Activated CD4-positive, alpha-beta T cell treated with anti-CD3 and anti-CD28 coated beads, Interleukin-10, Interleukin-2, amounts not matched to agents 100 ng/mL and 50 ng/mL, durations not matched to agents 16 hours and 8 hours (primary cell): ENCODE data around the gene MAP4K2.
A peak's percentile ranks its signal among the peaks of the same experiment; 100 is the strongest.

Source experiments
- DNase-seq: peaks from one replicate; pipeline ENCODE4 v3.0.0-alpha.2; 2020

Gene MAP4K2

GRCh38 chr11:64766881-64767280, 36.1 kb downstream of the MAP4K2 start:
- no peak for DNase-seq

GRCh38 chr11:64765851-64766665, 37.0 kb downstream of the MAP4K2 start:
- DNase-seq = no peak

GRCh38 chr11:64765291-64765850, 37.6 kb downstream of the MAP4K2 start:
- no peak for DNase-seq

GRCh38 chr11:64764753-64765152, 38.3 kb downstream of the MAP4K2 start:
- no peak for DNase-seq

GRCh38 chr11:64764040-64764611, 38.9 kb downstream of the MAP4K2 start:
- peak; percentile 16 for DNase-seq

- DNase-seq = no peak
Measured at GRCh38 chr11:64763526-64764039, 39.4 kb downstream of the MAP4K2 start.

- peak; percentile 29 for DNase-seq
Measured at GRCh38 chr11:64762674-64763525, 40.1 kb downstream of the MAP4K2 start.

- no peak for DNase-seq
Measured at GRCh38 chr11:64762277-64762673, 40.7 kb downstream of the MAP4K2 start.

- no peak for DNase-seq
Measured at GRCh38 chr11:64760759-64761420, 42.1 kb downstream of the MAP4K2 start.

- DNase-seq = no peak
Measured at GRCh38 chr11:64759722-64760719, 43.0 kb downstream of the MAP4K2 start, which contains the start of gene PYGM. PYGM (minus strand) TSS chr11:64759974; CDS start chr11:64759898, 76 bp downstream.

GRCh38 chr11:64759131-64759721, 43.8 kb downstream of the MAP4K2 start:
- no peak for DNase-seq

GRCh38 chr11:64758330-64759079, 44.5 kb downstream of the MAP4K2 start:
- DNase-seq = no peak

GRCh38 chr11:64757549-64758329, 45.3 kb downstream of the MAP4K2 start:
- no peak for DNase-seq

- no peak for DNase-seq
Measured at GRCh38 chr11:64755681-64756361, 47.2 kb downstream of the MAP4K2 start.

GRCh38 chr11:64754919-64755662, 47.9 kb downstream of the MAP4K2 start:
- DNase-seq = no peak

GRCh38 chr11:64754124-64754918, 48.7 kb downstream of the MAP4K2 start:
- no peak for DNase-seq
